PC-3 (cell line): ENCODE measurements around the gene PCBP3. TPM values are rescaled to one million over a fixed set of nuclear protein-coding genes. Genes with fewer than 3 reads are reported as not detected.

ENCODE experiments used
- ATAC-seq: fragments of 200-7000 bp; cut with Tn5 transposase; 2 replicates; pipeline ENCODE4 v1.9.1; 2020; ENCODE audit warnings: mild to moderate bottlenecking, moderate library complexity
- BruUV-seq: library from RNA; stranded (reverse); fragments of 400-500 nt; replicated peaks from 2 replicates; lab custom pipeline; 2021; lab: Mats Ljungman, UMichigan
- CTCF ChIA-PET: fragments of 300-600 bp; sonication (Branson Sonifier 250); formaldehyde crosslinking; loops from one replicate; lab custom pipeline; 2022; ENCODE audit warnings: antibody characterized with exemption; lab: Charles Lee
- POLR2A ChIA-PET: fragments of 300-600 bp; sonication (Branson Sonifier 250); formaldehyde crosslinking; loops from one replicate; lab custom pipeline; 2022; ENCODE audit warnings: antibody characterized with exemption; ENCODE audit not compliant: unreplicated experiment; lab: Charles Lee
- DNase-seq: peaks from one replicate; pipeline ENCODE4 v3.0.0-alpha.2; 2015
- H2AFZ ChIP-seq: fragments of 300-600 bp; sonication (generic); 2 replicates; pipeline ENCODE4 v1.6.0; 2016; ENCODE audit warnings: antibody characterized with exemption, low read length
- H3F3A ChIP-seq: fragments of 300-600 bp; sonication (generic); one replicate; pipeline ENCODE4 v1.6.0; 2017; ENCODE audit warnings: antibody characterized with exemption, low read length, control low read depth, mild to moderate bottlenecking; ENCODE audit not compliant: unreplicated experiment
- H3K27ac ChIP-seq: fragments of 300-600 bp; sonication (generic); 2 replicates; pipeline ENCODE4 v1.5.1; 2016; ENCODE audit warnings: mild to moderate bottlenecking, low read length
- H3K27me3 ChIP-seq: fragments of 300-600 bp; sonication (generic); 2 replicates; pipeline ENCODE4 v1.6.1; 2016; ENCODE audit warnings: low read length, mixed read lengths
- H3K36me3 ChIP-seq: fragments of 300-600 bp; sonication (generic); 2 replicates; pipeline ENCODE4 v1.6.1; 2016; ENCODE audit warnings: low read depth, mixed run types, low read length, mixed read lengths
- H3K4me1 ChIP-seq: fragments of 300-600 bp; sonication (generic); 2 replicates; pipeline ENCODE4 v1.5.1; 2016; ENCODE audit warnings: low read length; ENCODE audit not compliant: insufficient read depth
- H3K4me2 ChIP-seq: fragments of 300-600 bp; sonication (generic); 2 replicates; pipeline ENCODE4 v1.6.0; 2016; ENCODE audit warnings: low read length
- H3K4me3 ChIP-seq: fragments of 300-600 bp; sonication (generic); 2 replicates; pipeline ENCODE4 v1.5.1; 2016; ENCODE audit warnings: mild to moderate bottlenecking, low read length, mixed read lengths
- H3K79me2 ChIP-seq: fragments of 300-600 bp; sonication (generic); 2 replicates; pipeline ENCODE4 v1.6.1; 2017; ENCODE audit warnings: low read length, mixed read lengths
- H3K9ac ChIP-seq: fragments of 300-600 bp; sonication (generic); 2 replicates; pipeline ENCODE4 v1.6.0; 2016; ENCODE audit warnings: mild to moderate bottlenecking, low read length
- H3K9me2 ChIP-seq: fragments of 300-600 bp; sonication (generic); replicated peaks from 2 replicates; pipeline ENCODE4 v1.6.1; 2016; ENCODE audit warnings: mixed run types, low read length, mixed read lengths
- H3K9me3 ChIP-seq: fragments of 300-600 bp; sonication (generic); 2 replicates; pipeline ENCODE4 v1.6.1; 2016; ENCODE audit warnings: low read length, mixed read lengths
- H4K20me1 ChIP-seq: fragments of 300-600 bp; sonication (generic); 2 replicates; pipeline ENCODE4 v1.6.1; 2016; ENCODE audit warnings: low read length, mixed read lengths
- CTCF ChIP-seq: fragments of 300-600 bp; sonication (generic); conservative IDR thresholded peaks from 2 replicates; pipeline ENCODE4 v1.5.1; 2017; ENCODE audit warnings: antibody characterized with exemption, low read depth, mild to moderate bottlenecking, low read length
- EZH2 ChIP-seq: fragments of 300-600 bp; sonication (generic); IDR thresholded peaks from one replicate; pipeline ENCODE4 v1.6.1; 2017; ENCODE audit warnings: antibody characterized with exemption, mild to moderate bottlenecking, low read length; ENCODE audit not compliant: unreplicated experiment
- EZH2phosphoT487 ChIP-seq: fragments of 300-600 bp; sonication (generic); IDR thresholded peaks from 2 replicates; pipeline ENCODE4 v1.6.1; 2018; ENCODE audit warnings: mild to moderate bottlenecking, antibody characterized with exemption, low read length, borderline replicate concordance
- intact Hi-C: fragments of 100-400 bp; cut with micrococcal nuclease; formaldehyde crosslinking; loops from 2 replicates; pipeline ENCODE4 v1.9.0; 2023
- total RNA-seq: library from RNA; depleted of rRNA; stranded (reverse); fragments of >200 nt; gene quantifications from 2 replicates; pipeline ENCODE4 v1.2.3, GENCODE V29; 2014

The PCBP3 gene
- total RNA-seq, 1 experiment from 2014 or later = 2.4 TPM

- H3K4me3 ChIP-seq = no peak overlapping the region
- intact Hi-C loops = no loop called here
- H3K4me1 ChIP-seq = no peaks in the 10 kb centered on the region
- ATAC-seq (no peak), DNase-seq (no peak)
- H3K36me3 ChIP-seq = no peaks in the 10 kb centered on the region
- BruUV-seq = no TSS peak
- H3K9me2 ChIP-seq = no peaks in the 10 kb centered on the region
- H3K27me3 ChIP-seq = peaks cover 19% of the 10 kb centered on the region; the same call in 1 of the 2 replicates
- no peak for TF ChIP-seq EZH2
- TF ChIP-seq CTCF = no peak
- no peak for TF ChIP-seq EZH2phosphoT487
- H3K79me2 ChIP-seq = no peaks in the 10 kb centered on the region
- no peak overlapping the region for H2AFZ ChIP-seq
- CTCF ChIA-PET = interaction anchor here (0.6 kb wide), 1 partner anchor 9 kb away, joined by 4 read pairs; no protein-coding TSS in a partner anchor
- H3F3A ChIP-seq = no peaks in the 10 kb centered on the region
- H3K9me3 ChIP-seq = no peaks in the 10 kb centered on the region
- H4K20me1 ChIP-seq = no peaks in the 10 kb centered on the region
- no peak overlapping the region for H3K4me2 ChIP-seq
- H3K27ac ChIP-seq = no peak overlapping the region
- POLR2A ChIA-PET = no interaction called here
- no peak overlapping the region for H3K9ac ChIP-seq
These were observed 14.2 kb upstream of the PCBP3 start for GRCh38 chr21:45629046-45629981.

GRCh38 chr21:45630066-45630694 lies 13.3 kb upstream of the PCBP3 start:
- intact Hi-C loops = no loop called here
- no TSS peak for BruUV-seq
- DNase-seq (no peak), ATAC-seq (no peak)
- TF ChIP-seq EZH2phosphoT487 = no peak
- TF ChIP-seq EZH2 = no peak
- no peak for TF ChIP-seq CTCF
- Histone ChIP-seq H3K27ac (no peak overlapping the region), H4K20me1 (no peaks in the 10 kb centered on the region), H3K79me2 (no peaks in the 10 kb centered on the region), H3K4me1 (no peaks in the 10 kb centered on the region), H3K4me3 (no peak overlapping the region), H2AFZ (no peak overlapping the region), H3K36me3 (no peaks in the 10 kb centered on the region), H3K9me3 (0 out of 2 replicates have a peak, but pooled peaks cover 3% of the 10 kb centered on the region), H3F3A (no peaks in the 10 kb centered on the region), H3K9me2 (no peaks in the 10 kb centered on the region), H3K4me2 (no peak overlapping the region), H3K9ac (no peak overlapping the region), H3K27me3 (peaks cover 13% of the 10 kb centered on the region; the same call in 1 of the 2 replicates)
- POLR2A ChIA-PET = no interaction called here
- CTCF ChIA-PET = interaction anchor here (0.6 kb wide), 1 partner anchor 10 kb away, joined by 4 read pairs; no protein-coding TSS in a partner anchor
